ENCODE results near the gene AKR1E2.

AKR1E2 gene

GRCh38 chr10:4825868-4826791 is at the start of gene AKR1E2:
AKR1E2 (plus strand) TSS chr10:4826207; CDS start chr10:4826325, 118 bp downstream.
- DNase-seq (ENCODE audit: low read depth in 2 of 2) = peak; percentile 72 to 76

GRCh38 chr10:4776234-4776638 is 49.8 kb upstream of the AKR1E2 start:
- DNase-seq (ENCODE audit: low read depth in 2 of 2) = no peak

GRCh38 chr10:4778761-4779160 is 47.2 kb upstream of the AKR1E2 start:
- no peak for DNase-seq (ENCODE audit: low read depth in 2 of 2)

- no peak for DNase-seq (ENCODE audit: low read depth in 2 of 2)
These were observed 45.9 kb upstream of the AKR1E2 start for GRCh38 chr10:4780091-4780490.

GRCh38 chr10:4780782-4781181 is 45.2 kb upstream of the AKR1E2 start:
- DNase-seq (ENCODE audit: low read depth in 2 of 2) = no peak

GRCh38 chr10:4781955-4782354 is 44.1 kb upstream of the AKR1E2 start:
- no peak for DNase-seq (ENCODE audit: low read depth in 2 of 2)

GRCh38 chr10:4784667-4785333 is 41.2 kb upstream of the AKR1E2 start:
- no peak for DNase-seq (ENCODE audit: low read depth in 2 of 2)

GRCh38 chr10:4786043-4786839 is 39.8 kb upstream of the AKR1E2 start:
- DNase-seq (ENCODE audit: low read depth in 2 of 2) = no peak

GRCh38 chr10:4790045-4790444 is 36.0 kb upstream of the AKR1E2 start:
- DNase-seq (ENCODE audit: low read depth in 2 of 2) = no peak

- DNase-seq (ENCODE audit: low read depth in 2 of 2) = no peak
These were observed 35.1 kb upstream of the AKR1E2 start for GRCh38 chr10:4790922-4791321.

- DNase-seq (ENCODE audit: low read depth in 2 of 2) = no peak
These were observed 33.6 kb upstream of the AKR1E2 start for GRCh38 chr10:4792381-4792780.

GRCh38 chr10:4801405-4801804 is 24.6 kb upstream of the AKR1E2 start:
- no peak for DNase-seq (ENCODE audit: low read depth in 2 of 2)

- no peak for DNase-seq (ENCODE audit: low read depth in 2 of 2)
These were observed 23.1 kb upstream of the AKR1E2 start for GRCh38 chr10:4802711-4803487.

GRCh38 chr10:4803822-4804221 is 22.2 kb upstream of the AKR1E2 start:
- no peak for DNase-seq (ENCODE audit: low read depth in 2 of 2)

GRCh38 chr10:4804465-4804864 is 21.5 kb upstream of the AKR1E2 start:
- DNase-seq (ENCODE audit: low read depth in 2 of 2) = no peak

GRCh38 chr10:4806534-4806933 is 19.5 kb upstream of the AKR1E2 start:
- DNase-seq (ENCODE audit: low read depth in 2 of 2) = no peak

- DNase-seq (ENCODE audit: low read depth in 2 of 2) = no peak
These were observed 18.1 kb upstream of the AKR1E2 start for GRCh38 chr10:4807761-4808507.

GRCh38 chr10:4809156-4809555 is 16.9 kb upstream of the AKR1E2 start:
- no peak for DNase-seq (ENCODE audit: low read depth in 2 of 2)

GRCh38 chr10:4810092-4810491 is 15.9 kb upstream of the AKR1E2 start:
- DNase-seq (ENCODE audit: low read depth in 2 of 2) = no peak

- no peak for DNase-seq (ENCODE audit: low read depth in 2 of 2)
These were observed 14.0 kb upstream of the AKR1E2 start for GRCh38 chr10:4812046-4812445.

- DNase-seq (ENCODE audit: low read depth in 2 of 2) = no peak
These were observed 13.0 kb upstream of the AKR1E2 start for GRCh38 chr10:4813023-4813422.

All from activated CD4-positive, alpha-beta T cell treated with anti-CD3 and anti-CD28 coated beads for 24 hours (primary cell).